GM23338 (cell line): ENCODE measurements around the gene PRUNE2. TPM values are rescaled to one million over a fixed set of nuclear protein-coding genes. Genes with fewer than 3 reads are reported as not detected.

Experiments
- ATAC-seq: fragments of 200-7000 bp; cut with Tn5 transposase; 3 replicates; pipeline ENCODE4 v1.9.1; 2020
- DNase-seq: peaks from one replicate; pipeline ENCODE4 v3.0.0-alpha.2; 2015; ENCODE audit warnings: low spot score
- H2AFZ ChIP-seq: fragments of 200-600 bp; sonication (generic); 2 replicates; pipeline ENCODE4 v1.8.0; 2016; ENCODE audit warnings: antibody characterized with exemption, mild to moderate bottlenecking, moderate library complexity
- H3F3A ChIP-seq: fragments of 200-600 bp; sonication (generic); replicated peaks from 2 replicates; pipeline ENCODE4 v1.8.0; 2017; ENCODE audit warnings: antibody characterized with exemption, mixed run types, low read depth
- H3K27ac ChIP-seq: fragments of 200-600 bp; sonication (generic); 2 replicates; pipeline ENCODE4 v1.6.1; 2016; ENCODE audit warnings: low read depth
- H3K27me3 ChIP-seq: fragments of 200-600 bp; sonication (generic); 2 replicates; pipeline ENCODE4 v1.8.0; 2016; ENCODE audit warnings: mild to moderate bottlenecking, mixed run types, moderate library complexity; ENCODE audit not compliant: insufficient read depth
- H3K36me3 ChIP-seq: fragments of 200-600 bp; sonication (generic); 2 replicates; pipeline ENCODE4 v1.8.0; 2016; ENCODE audit warnings: mild to moderate bottlenecking; ENCODE audit not compliant: insufficient read depth
- H3K4me1 ChIP-seq: fragments of 200-600 bp; sonication (generic); 2 replicates; pipeline ENCODE4 v1.8.0; 2016; ENCODE audit warnings: mild to moderate bottlenecking, moderate library complexity; ENCODE audit not compliant: insufficient read depth
- H3K4me2 ChIP-seq: fragments of 200-600 bp; sonication (generic); 2 replicates; pipeline ENCODE4 v1.7.1; 2017; ENCODE audit warnings: mixed run types
- H3K4me3 ChIP-seq: fragments of 200-600 bp; sonication (generic); 2 replicates; pipeline ENCODE4 v1.6.1; 2016; ENCODE audit warnings: mixed run types
- H3K79me2 ChIP-seq: fragments of 200-600 bp; sonication (generic); replicated peaks from 2 replicates; pipeline ENCODE4 v1.8.0; 2017; ENCODE audit warnings: mild to moderate bottlenecking; ENCODE audit not compliant: insufficient read depth
- H3K9me2 ChIP-seq: fragments of 200-600 bp; sonication (generic); 2 replicates; pipeline ENCODE4 v1.8.0; 2017; ENCODE audit not compliant: insufficient read depth
- H4K20me1 ChIP-seq: fragments of 200-600 bp; sonication (generic); replicated peaks from 2 replicates; pipeline ENCODE4 v1.8.0; 2017; ENCODE audit warnings: mild to moderate bottlenecking; ENCODE audit not compliant: insufficient read depth
- H3K27ac Mint-ChIP-seq: 2 replicates; pipeline ENCODE4 v1.8.0; 2020; ENCODE audit warnings: inconsistent platforms, mild to moderate bottlenecking, moderate library complexity, mixed read lengths
- H3K27me3 Mint-ChIP-seq: 3 replicates; pipeline ENCODE4 v1.8.0; 2022; ENCODE audit warnings: low read depth, mild to moderate bottlenecking, moderate library complexity, mixed read lengths, inconsistent platforms; ENCODE audit not compliant: insufficient read depth, poor library complexity
- H3K36me3 Mint-ChIP-seq: 3 replicates; pipeline ENCODE4 v1.8.0; 2021; ENCODE audit warnings: low read depth, mild to moderate bottlenecking, inconsistent platforms, moderate library complexity, mixed read lengths
- H3K4me1 Mint-ChIP-seq: 3 replicates; pipeline ENCODE4 v1.8.0; 2020; ENCODE audit warnings: mild to moderate bottlenecking, inconsistent platforms, mixed read lengths
- H3K4me3 Mint-ChIP-seq: 3 replicates; pipeline ENCODE4 v1.8.0; 2021; ENCODE audit warnings: moderate library complexity, mild to moderate bottlenecking, inconsistent platforms, mixed read lengths
- H3K9me3 Mint-ChIP-seq: 3 replicates; pipeline ENCODE4 v1.8.0; 2020; ENCODE audit warnings: moderate library complexity, mild to moderate bottlenecking, inconsistent platforms, mixed read lengths
- CREB1 ChIP-seq: fragments of 250-450 bp; sonication (Bioruptor Pico); IDR thresholded peaks from 2 replicates; pipeline ENCODE4 v1.5.0; 2020; ENCODE audit warnings: low read depth, mild to moderate bottlenecking, moderate library complexity
- JUNB ChIP-seq: IDR thresholded peaks from one replicate; pipeline ENCODE4 v1.6.1; 2016; ENCODE audit warnings: antibody characterized with exemption; ENCODE audit not compliant: unreplicated experiment
- POLR2AphosphoS5 ChIP-seq: IDR thresholded peaks from 2 replicates; pipeline ENCODE4 v1.6.1; 2016; ENCODE audit warnings: antibody characterized with exemption, low read depth
- STAT1 ChIP-seq: IDR thresholded peaks from one replicate; pipeline ENCODE4 v1.6.1; 2016; ENCODE audit warnings: antibody characterized with exemption; ENCODE audit not compliant: unreplicated experiment
- ZNF114 ChIP-seq: fragments of 250-450 bp; sonication (Bioruptor Pico); IDR thresholded peaks from 2 replicates; pipeline ENCODE4 v1.5.0; 2020; ENCODE audit warnings: mild to moderate bottlenecking, moderate library complexity
- ZNF462 ChIP-seq: fragments of 250-450 bp; sonication (Bioruptor Pico); IDR thresholded peaks from 2 replicates; pipeline ENCODE4 v1.5.0; 2020; ENCODE audit warnings: mild to moderate bottlenecking, moderate library complexity
- polyA plus RNA-seq: library from polyadenylated mRNA; unstranded; fragments of >200 nt; fragmentation: Nextera tagmentation; extraction: Ambion mirVana; gene quantifications from 2 replicates; pipeline ENCODE4 v1.2.1, GENCODE V29; 2016
- total RNA-seq: library from RNA; depleted of rRNA; stranded (reverse); fragments of >200 nt; shearing (Covaris generic); gene quantifications from 2 replicates; pipeline ENCODE4 v1.2.3, GENCODE V29; 2014
- TF ChIP-seq, protein P1 (sequence below), 2 experiments: fragments of 200-600 bp in 1 of 2; sonication (generic) in 1 of 2; conservative IDR thresholded peaks; 2 replicates each; pipeline versions ENCODE4 v1.5.1 to v1.6.1; 2016 to 2017; ENCODE audit warnings: antibody characterized with exemption in 2 of 2, low read depth in 2 of 2, mild to moderate bottlenecking in 2 of 2, moderate library complexity in 1 of 2

PRUNE2 gene
- total and polyA plus RNA-seq, 2 experiments from 2014 or later = 10.6 to 26.5 TPM

- TF ChIP-seq ZNF462 (no peak), CREB1 (no peak), STAT1 (no peak), POLR2AphosphoS5 (no peak)
Observed at GRCh38 chr9:76643399-76644117, 262.4 kb downstream of the PRUNE2 start (continued).

GRCh38 chr9:76642701-76643209, 263.2 kb downstream of the PRUNE2 start:
- Histone ChIP-seq H3K79me2 (no peaks in the 10 kb centered on the region), H3K36me3 (no peaks in the 10 kb centered on the region), H3K27ac (no peak overlapping the region), H2AFZ (no peak overlapping the region), H3K27me3 (no peaks in the 10 kb centered on the region), H3K4me1 (peaks cover 13% of the 10 kb centered on the region), H4K20me1 (no peaks in the 10 kb centered on the region), H3K4me2 (no peak overlapping the region), H3F3A (no peaks in the 10 kb centered on the region), H3K4me3 (no peak overlapping the region), H3K9me2 (peaks cover 8% of the 10 kb centered on the region; the same call in 1 of the 2 replicates)
- Mint-ChIP-seq H3K9me3 (no peaks in the 10 kb centered on the region), H3K4me1 (peaks cover 38% of the 10 kb centered on the region), H3K36me3 (no peaks in the 10 kb centered on the region), H3K27ac (no peak overlapping the region), H3K27me3 (peaks cover 3% of the 10 kb centered on the region), H3K4me3 (no peak overlapping the region)
- DNase-seq (no peak), ATAC-seq (peak; percentile 32; the same call in 2 of the 3 replicates)
- TF ChIP-seq ZNF462 = no peak
- TF ChIP-seq JUNB = no peak
- TF ChIP-seq, protein P1, sequence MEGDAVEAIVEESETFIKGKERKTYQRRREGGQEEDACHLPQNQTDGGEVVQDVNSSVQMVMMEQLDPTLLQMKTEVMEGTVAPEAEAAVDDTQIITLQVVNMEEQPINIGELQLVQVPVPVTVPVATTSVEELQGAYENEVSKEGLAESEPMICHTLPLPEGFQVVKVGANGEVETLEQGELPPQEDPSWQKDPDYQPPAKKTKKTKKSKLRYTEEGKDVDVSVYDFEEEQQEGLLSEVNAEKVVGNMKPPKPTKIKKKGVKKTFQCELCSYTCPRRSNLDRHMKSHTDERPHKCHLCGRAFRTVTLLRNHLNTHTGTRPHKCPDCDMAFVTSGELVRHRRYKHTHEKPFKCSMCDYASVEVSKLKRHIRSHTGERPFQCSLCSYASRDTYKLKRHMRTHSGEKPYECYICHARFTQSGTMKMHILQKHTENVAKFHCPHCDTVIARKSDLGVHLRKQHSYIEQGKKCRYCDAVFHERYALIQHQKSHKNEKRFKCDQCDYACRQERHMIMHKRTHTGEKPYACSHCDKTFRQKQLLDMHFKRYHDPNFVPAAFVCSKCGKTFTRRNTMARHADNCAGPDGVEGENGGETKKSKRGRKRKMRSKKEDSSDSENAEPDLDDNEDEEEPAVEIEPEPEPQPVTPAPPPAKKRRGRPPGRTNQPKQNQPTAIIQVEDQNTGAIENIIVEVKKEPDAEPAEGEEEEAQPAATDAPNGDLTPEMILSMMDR (conservative IDR thresholded peaks at IDR 0.05; ENCODE audit: low read depth in 2 of 2) = no peak
- TF ChIP-seq ZNF114 (CRISPR knock-in tag) = no peak
- no peak for TF ChIP-seq CREB1
